A549 (cell line): ENCODE data around the gene AMPH.

Experiments
- CEBPB ChIP-seq, 2 experiments: fragments of >200 bp in 1 of 2; sonication (Bioruptor Twin) in 1 of 2; formaldehyde crosslinking in 1 of 2; IDR thresholded peaks; 2 replicates each; pipeline ENCODE4 v1.6.1; 2012 to 2016
- EP300 ChIP-seq, 2 experiments: fragments of >200 bp; sonication (Bioruptor Twin); formaldehyde crosslinking; IDR thresholded peaks; 2 replicates in 1 of 2; 3 replicates in 1 of 2; pipeline ENCODE4 v1.6.1; 2016 to 2017
- ESRRA ChIP-seq: fragments of 150-350 bp; IDR thresholded peaks from 2 replicates; pipeline ENCODE4 v1.6.1; 2014; ENCODE audit warnings: mild to moderate bottlenecking, low read length, borderline replicate concordance
- HOXB13 ChIP-seq: fragments of 250-450 bp; sonication (Bioruptor Pico); IDR thresholded peaks from 2 replicates; pipeline ENCODE4 v1.5.0; 2020; ENCODE audit warnings: low read depth, mild to moderate bottlenecking, moderate library complexity
- NR3C1 ChIP-seq: fragments of >200 bp; sonication (Bioruptor Twin); formaldehyde crosslinking; IDR thresholded peaks from 3 replicates; pipeline ENCODE4 v1.6.1; 2017
- POLR2A ChIP-seq: IDR thresholded peaks from 2 replicates; pipeline ENCODE4 v1.6.1; 2012; ENCODE audit warnings: mild to moderate bottlenecking, low read length
- TF ChIP-seq, protein P1 (sequence below): fragments of >200 bp; sonication (Bioruptor Twin); formaldehyde crosslinking; IDR thresholded peaks from 3 replicates; pipeline ENCODE4 v1.5.1; 2016
- TF ChIP-seq, protein P2 (sequence below): IDR thresholded peaks from 2 replicates; pipeline ENCODE4 v1.6.1; 2012

- TF ChIP-seq, protein P1, sequence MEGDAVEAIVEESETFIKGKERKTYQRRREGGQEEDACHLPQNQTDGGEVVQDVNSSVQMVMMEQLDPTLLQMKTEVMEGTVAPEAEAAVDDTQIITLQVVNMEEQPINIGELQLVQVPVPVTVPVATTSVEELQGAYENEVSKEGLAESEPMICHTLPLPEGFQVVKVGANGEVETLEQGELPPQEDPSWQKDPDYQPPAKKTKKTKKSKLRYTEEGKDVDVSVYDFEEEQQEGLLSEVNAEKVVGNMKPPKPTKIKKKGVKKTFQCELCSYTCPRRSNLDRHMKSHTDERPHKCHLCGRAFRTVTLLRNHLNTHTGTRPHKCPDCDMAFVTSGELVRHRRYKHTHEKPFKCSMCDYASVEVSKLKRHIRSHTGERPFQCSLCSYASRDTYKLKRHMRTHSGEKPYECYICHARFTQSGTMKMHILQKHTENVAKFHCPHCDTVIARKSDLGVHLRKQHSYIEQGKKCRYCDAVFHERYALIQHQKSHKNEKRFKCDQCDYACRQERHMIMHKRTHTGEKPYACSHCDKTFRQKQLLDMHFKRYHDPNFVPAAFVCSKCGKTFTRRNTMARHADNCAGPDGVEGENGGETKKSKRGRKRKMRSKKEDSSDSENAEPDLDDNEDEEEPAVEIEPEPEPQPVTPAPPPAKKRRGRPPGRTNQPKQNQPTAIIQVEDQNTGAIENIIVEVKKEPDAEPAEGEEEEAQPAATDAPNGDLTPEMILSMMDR, result no peak
- TF ChIP-seq EP300 (IDR thresholded peaks at IDR 0.05) (no peak), HOXB13 (no peak), CEBPB (IDR thresholded peaks at IDR 0.05) (no peak), NR3C1 (no peak), POLR2A (no peak), ESRRA (no peak)
- TF ChIP-seq, protein P2, sequence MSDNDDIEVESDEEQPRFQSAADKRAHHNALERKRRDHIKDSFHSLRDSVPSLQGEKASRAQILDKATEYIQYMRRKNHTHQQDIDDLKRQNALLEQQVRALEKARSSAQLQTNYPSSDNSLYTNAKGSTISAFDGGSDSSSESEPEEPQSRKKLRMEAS, result no peak
Observed at GRCh38 chr7:38655833-38656774, 24.9 kb upstream of the AMPH start.
